Rectal smooth muscle tissue (tissue), 1 donor: ENCODE measurements around the gene PLCE1.
"Not testable (repeated sequence)": the region's sequence is repeated elsewhere in the genome, so short reads cannot be mapped to it uniquely, and the experiment has no call there.

Source experiments
- H3K27ac ChIP-seq: one replicate; pipeline ENCODE4 v1.7.0; 2013; ENCODE audit warnings: low read depth, low read length, inconsistent platforms
- H3K27me3 ChIP-seq: one replicate; pipeline ENCODE4 v1.7.0; 2013; ENCODE audit warnings: low read length; ENCODE audit not compliant: control insufficient read depth, insufficient read depth
- H3K36me3 ChIP-seq: one replicate; pipeline ENCODE4 v1.7.0; 2013; ENCODE audit warnings: low read length; ENCODE audit not compliant: control insufficient read depth, insufficient read depth
- H3K4me1 ChIP-seq: one replicate; pipeline ENCODE4 v1.7.0; 2013; ENCODE audit warnings: low read length; ENCODE audit not compliant: control insufficient read depth, insufficient read depth
- H3K4me3 ChIP-seq: one replicate; pipeline ENCODE4 v1.7.0; 2013; ENCODE audit warnings: low read length
- H3K9ac ChIP-seq: one replicate; pipeline ENCODE4 v1.7.0; 2013; ENCODE audit warnings: low read length

PLCE1 gene

DNA sequence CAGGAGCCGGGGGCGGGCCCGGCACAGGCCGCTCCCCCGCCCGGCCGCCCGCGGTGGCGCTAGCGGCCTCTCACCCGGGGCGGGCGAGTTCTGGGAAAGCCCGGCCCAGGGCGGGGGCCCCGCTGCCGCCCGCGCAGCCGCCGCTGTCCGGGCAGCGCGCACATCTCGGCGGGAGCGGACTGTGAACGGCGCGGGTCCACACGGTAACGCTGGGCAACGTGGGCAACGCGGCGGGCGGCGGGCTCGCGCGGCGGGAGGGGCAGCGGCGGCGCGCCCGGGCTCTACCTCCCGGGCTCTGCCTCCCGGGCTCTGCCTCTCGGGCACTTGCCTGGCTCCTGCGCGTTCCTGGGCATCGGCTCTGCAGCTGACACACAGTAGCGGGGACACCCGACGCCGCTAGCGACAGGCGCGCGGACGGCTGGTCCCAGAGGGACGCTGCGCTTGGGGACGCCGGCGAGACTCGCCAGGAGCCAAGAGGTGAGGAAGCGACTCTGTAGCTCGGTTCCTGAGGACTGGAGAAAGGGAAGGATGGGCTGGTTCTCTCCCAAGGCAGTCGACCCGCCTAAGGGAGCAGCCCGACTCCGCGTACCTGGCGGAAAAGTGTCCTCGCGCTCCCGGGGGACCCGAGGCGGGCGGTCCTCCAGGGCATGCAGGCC, at the start of gene PLCE1:
PLCE1 (plus strand) TSS at position 150 of the 656 bp plus-strand sequence. CDS start 37,116 bp downstream, outside the sequence.
- Histone ChIP-seq H3K36me3 (no peaks in the 10 kb centered on the region), H3K27ac (peak within 1 kb of the TSS; percentile 26), H3K27me3 (no peaks in the 10 kb centered on the region), H3K4me1 (no peaks in the 10 kb centered on the region), H3K4me3 (peak within 1 kb of the TSS; percentile 71), H3K9ac (peak within 1 kb of the TSS; percentile 2)

DNA sequence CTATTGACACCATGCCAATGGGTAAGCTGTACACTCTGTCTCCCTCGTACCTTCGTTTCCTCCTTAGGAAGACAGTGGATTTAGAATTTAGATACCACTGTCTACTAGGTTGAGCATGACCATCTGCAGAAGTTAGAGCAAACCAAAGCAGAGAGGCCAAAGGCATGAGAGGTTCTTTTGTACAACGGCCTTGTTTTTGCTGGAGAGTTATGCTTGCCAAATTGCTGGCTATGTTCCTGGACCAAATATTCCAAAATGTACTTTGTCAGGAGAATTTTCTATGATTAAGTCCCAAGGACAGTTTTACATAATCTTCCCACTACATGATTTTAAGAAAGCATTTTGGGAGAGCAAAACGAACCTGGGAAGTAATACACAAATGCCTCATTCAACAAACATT, 47.9 kb upstream of the PLCE1 start:
- no peak overlapping the region for H3K9ac ChIP-seq
- no peaks in the 10 kb centered on the region for H3K27me3 ChIP-seq
- no peaks in the 10 kb centered on the region for H3K4me1 ChIP-seq
- H3K27ac ChIP-seq, result no peak overlapping the region
- H3K4me3 ChIP-seq, result no peak overlapping the region
- H3K36me3 ChIP-seq, result no peaks in the 10 kb centered on the region

DNA sequence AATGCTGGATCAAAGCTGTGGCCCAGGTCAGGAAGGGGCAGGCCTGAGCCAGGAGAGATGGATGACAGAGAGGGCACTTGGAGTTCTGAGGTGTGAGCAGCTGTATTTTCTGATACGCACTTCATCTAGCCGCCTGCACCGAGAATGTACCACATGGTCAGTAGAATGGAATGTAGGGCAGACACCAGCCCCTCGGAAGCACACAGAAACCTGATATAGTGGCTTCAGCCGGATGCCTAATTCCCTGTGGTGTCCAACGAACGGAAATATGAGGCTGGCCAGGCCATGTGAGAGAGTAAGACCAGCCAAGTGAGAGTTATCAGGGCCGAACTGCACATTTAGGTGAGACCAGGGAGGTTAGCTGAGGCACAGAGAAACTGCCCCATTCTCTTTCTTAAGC, 46.7 kb upstream of the PLCE1 start:
- no peak overlapping the region for H3K9ac ChIP-seq
- no peaks in the 10 kb centered on the region for H3K4me1 ChIP-seq
- H3K27ac ChIP-seq, result no peak overlapping the region
- H3K4me3 ChIP-seq, result no peak overlapping the region
- no peaks in the 10 kb centered on the region for H3K36me3 ChIP-seq
- no peaks in the 10 kb centered on the region for H3K27me3 ChIP-seq

DNA sequence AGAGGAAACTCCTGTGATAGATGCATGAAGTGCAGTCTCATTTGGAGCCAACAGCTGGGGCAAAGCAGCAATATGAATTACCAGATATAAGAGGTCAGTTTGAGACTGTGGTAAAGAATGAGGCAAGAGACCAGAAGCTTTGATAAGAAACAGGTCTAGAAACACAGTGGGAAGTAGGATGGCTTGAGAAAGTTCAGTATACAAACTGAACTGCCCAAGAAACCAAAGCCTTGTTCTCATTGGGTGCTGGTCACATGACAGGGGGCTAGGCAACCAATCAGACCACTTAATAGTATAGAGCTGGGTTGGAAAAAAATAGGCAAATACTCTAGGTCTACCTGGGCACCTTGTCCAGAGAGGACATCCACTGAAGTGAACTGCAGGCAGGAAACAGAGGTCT, 46.2 kb upstream of the PLCE1 start:
- Histone ChIP-seq H3K4me3 (no peak overlapping the region), H3K27me3 (no peaks in the 10 kb centered on the region), H3K9ac (no peak overlapping the region), H3K36me3 (no peaks in the 10 kb centered on the region), H3K27ac (no peak overlapping the region), H3K4me1 (no peaks in the 10 kb centered on the region)

DNA sequence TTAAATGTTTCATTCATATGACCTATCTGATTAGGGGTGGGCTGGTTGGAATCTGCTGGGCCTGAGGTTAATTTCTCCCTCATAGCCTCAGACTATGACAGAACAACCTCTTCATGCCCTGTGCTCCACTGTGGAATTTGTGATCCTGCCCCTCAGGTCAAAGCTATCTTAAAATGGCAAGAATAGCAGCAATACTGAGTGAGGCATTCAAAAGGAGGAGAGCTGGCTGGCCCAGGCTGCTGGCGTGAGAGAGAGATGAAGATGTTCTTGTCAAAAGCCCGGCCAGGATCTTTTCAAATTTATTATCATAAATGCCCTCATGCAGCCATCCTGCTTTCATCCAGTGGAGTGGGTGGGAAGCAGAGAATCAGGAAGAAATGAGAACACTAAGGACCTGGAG, 41.8 kb upstream of the PLCE1 start:
- no peak overlapping the region for H3K9ac ChIP-seq
- H3K4me1 ChIP-seq, result no peaks in the 10 kb centered on the region
- no peak overlapping the region for H3K27ac ChIP-seq
- no peaks in the 10 kb centered on the region for H3K36me3 ChIP-seq
- H3K4me3 ChIP-seq, result no peak overlapping the region
- H3K27me3 ChIP-seq, result no peaks in the 10 kb centered on the region

DNA sequence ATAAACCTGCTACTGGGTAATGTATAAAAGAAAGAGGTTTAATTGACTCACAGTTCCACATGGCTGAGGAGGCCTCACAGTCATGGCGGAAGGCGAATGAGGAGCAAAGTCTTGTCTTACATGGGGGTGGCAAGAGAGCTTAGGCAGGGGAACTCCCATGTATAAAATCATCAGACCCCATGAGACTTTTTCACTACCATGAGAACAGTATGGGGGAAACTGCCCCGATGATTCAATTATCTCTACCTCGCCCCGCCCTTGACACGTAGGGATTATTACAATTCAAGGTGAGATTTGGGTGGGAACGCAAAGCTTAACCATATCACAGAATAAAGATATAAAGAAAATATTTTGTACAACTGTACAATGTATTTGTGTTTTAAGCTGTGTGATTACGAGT, 39.4 kb upstream of the PLCE1 start:
- no peak overlapping the region for H3K27ac ChIP-seq
- H3K9ac ChIP-seq, result no peak overlapping the region
- no peaks in the 10 kb centered on the region for H3K4me1 ChIP-seq
- H3K4me3 ChIP-seq, result no peak overlapping the region
- H3K27me3 ChIP-seq, result no peaks in the 10 kb centered on the region
- no peaks in the 10 kb centered on the region for H3K36me3 ChIP-seq

DNA sequence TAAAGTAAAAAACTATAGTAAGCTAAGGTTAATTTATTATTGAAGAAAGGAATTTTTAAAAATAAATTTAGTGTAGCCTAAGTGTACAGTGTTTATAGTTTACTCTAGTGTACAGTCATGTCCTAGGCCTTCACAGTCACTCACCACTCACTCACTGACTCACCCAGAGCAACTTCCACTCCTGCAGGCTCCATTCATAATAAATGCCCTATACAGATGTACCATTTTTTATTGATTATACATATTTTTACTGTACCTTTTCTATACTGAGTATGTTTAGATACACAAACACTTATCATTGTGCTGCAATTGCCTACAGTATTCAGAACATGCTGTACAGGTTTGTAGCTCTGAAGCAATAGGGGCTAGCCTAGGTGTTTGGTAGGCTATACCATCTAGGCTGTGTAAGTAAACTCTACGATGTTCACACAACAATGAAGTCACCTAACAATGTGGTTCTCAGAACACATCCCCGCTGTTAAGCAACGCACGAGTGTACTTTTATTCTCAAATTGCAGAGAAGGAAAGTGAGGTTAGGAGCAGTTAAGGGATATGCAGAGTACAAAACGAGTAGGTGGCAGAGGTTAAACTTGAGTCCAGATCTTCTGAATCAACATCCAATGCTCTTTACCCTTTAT, 38.9 kb upstream of the PLCE1 start:
- H3K36me3 ChIP-seq, result no peaks in the 10 kb centered on the region
- no peak overlapping the region for H3K9ac ChIP-seq
- no peaks in the 10 kb centered on the region for H3K4me1 ChIP-seq
- H3K27ac ChIP-seq, result no peak overlapping the region
- H3K4me3 ChIP-seq, result no peak overlapping the region
- H3K27me3 ChIP-seq, result no peaks in the 10 kb centered on the region

DNA sequence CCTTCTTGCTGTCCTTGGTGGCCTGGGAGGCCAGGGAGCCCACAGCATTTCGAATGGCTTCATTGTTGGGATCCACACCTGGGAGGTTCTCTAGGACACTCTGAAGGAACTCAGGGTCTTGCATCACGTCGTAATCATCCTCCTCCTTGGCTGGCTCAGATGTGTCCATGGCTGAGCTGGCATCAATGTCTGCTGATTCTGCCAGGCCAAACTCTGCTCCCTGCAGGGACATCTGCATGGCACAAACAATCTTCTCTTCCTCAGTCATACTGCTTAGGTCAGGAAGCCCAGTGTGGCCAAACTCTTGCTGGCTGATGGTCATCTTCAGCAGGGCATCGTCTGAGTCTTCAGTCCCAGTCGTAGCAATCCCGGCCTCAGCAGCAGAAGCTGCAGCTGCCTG, 34.9 kb upstream of the PLCE1 start:
- no peaks in the 10 kb centered on the region for H3K27me3 ChIP-seq
- no peaks in the 10 kb centered on the region for H3K36me3 ChIP-seq
- no peak overlapping the region for H3K4me3 ChIP-seq
- no peak overlapping the region for H3K27ac ChIP-seq
- no peak overlapping the region for H3K9ac ChIP-seq
- no peaks in the 10 kb centered on the region for H3K4me1 ChIP-seq

DNA sequence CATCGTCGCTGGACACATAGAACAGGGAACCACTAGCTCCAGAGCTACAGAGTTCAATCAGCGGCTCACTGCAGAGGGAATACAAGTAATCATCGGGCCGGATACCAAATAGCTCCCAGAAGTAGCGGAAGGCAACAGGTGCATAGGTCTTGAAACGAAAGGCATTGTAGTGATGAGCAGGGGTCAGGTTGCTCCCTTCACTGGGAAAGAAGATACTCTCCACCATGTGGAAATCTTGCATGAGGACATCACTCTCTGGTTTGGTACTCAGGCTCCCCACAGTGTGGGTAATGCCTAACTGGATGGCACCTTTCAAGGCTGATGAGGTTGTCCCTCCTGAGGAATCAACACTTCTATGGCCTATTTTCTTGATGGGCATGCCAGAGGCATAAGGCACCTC, 32.7 kb upstream of the PLCE1 start:
- H3K4me3 ChIP-seq, H3K36me3 ChIP-seq, H3K4me1 ChIP-seq, H3K9ac ChIP-seq, H3K27ac ChIP-seq, H3K27me3 ChIP-seq: not testable (repeated sequence)

DNA sequence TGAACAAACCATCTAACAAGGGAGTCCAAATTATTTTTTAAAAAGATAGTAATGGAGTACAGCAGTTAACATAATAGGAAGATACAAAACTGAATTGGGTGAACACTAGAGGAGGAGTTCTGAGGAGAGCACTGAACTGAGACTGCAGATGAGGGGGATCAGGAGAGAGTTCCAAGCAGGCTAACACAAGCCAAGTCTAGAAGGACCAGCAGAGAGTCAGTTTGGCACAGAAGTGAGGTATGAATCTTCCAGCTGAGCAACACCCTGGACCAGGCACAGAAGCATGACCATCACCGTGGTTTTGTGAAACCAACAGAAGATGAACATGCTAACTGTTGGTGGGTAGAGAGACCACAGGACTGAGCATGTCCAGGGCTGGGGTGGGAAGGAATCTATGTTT, 30.8 kb upstream of the PLCE1 start:
- H3K4me1 ChIP-seq, result no peaks in the 10 kb centered on the region

DNA sequence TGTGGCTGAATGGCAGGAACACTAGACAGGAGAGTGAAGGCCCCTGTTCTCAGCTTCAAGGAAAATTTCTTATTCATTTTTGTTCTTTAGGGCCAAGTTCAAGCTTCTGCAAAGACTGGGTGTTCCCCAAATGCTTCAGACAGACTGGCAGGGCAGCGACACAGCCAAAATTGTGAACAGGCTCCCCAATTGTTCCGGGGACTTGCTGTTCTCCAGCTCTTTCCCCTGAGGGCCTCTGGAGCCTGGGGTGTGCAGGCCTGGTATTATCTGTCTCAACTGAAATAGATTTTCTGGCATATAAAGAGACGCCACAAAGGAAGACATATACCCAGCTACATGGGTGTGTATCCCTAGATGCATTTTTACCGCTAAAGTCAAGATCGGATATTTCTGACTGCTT, 30.3 kb upstream of the PLCE1 start:
- Histone ChIP-seq H3K27me3 (no peaks in the 10 kb centered on the region), H3K36me3 (no peaks in the 10 kb centered on the region), H3K27ac (no peak overlapping the region)

More for the DNA sequence above, 30.8 kb upstream of the PLCE1 start:
- Histone ChIP-seq H3K36me3 (no peaks in the 10 kb centered on the region), H3K27me3 (no peaks in the 10 kb centered on the region), H3K27ac (peak overlapping the region; percentile 59), H3K9ac (no peak overlapping the region), H3K4me3 (no peak overlapping the region)

DNA sequence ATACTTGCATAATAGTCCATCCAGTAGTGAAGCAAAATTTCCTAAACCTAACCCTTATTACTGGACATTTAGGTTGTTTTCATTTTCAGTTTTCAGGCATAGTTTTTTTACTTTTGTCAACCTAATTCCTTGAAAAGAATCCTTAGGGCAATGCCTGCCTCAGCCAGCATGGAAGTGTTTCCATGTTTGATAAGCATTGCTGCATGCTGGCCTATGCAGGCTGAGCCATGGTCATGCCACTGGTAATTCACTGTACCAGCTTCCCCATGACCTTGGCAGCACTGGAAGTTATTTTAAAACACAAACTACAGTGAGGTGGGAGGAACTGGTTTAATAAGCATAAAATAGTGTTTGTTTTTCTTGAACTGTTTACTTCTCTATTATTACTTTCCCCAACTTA, 27.8 kb upstream of the PLCE1 start:
- H3K36me3 ChIP-seq, result no peaks in the 10 kb centered on the region
- no peak overlapping the region for H3K27ac ChIP-seq
- H3K9ac ChIP-seq, result no peak overlapping the region
- no peaks in the 10 kb centered on the region for H3K4me1 ChIP-seq
- no peak overlapping the region for H3K4me3 ChIP-seq
- H3K27me3 ChIP-seq, result no peaks in the 10 kb centered on the region

More for the DNA sequence above, 30.3 kb upstream of the PLCE1 start:
- Histone ChIP-seq H3K9ac (no peak overlapping the region), H3K4me3 (no peak overlapping the region), H3K4me1 (no peaks in the 10 kb centered on the region)

DNA sequence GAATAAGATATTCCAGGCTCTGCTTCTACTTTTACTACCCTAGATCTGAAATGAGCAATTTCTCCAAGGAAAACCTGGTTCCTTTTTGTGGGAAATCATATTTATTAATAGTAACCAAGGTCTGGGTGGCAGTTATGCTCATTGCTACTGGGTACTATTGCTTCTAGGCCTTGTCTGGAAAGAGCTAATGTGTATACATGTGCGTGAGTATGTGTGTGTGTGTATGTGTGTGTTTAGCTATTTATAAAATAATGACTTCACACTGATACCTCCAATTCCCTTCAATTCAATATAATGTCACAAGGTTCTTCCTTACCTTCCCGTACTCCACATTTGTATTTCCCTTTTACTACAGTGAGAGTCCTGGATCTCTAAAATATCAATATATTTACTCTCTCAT, 26.0 kb upstream of the PLCE1 start:
- Histone ChIP-seq H3K4me1 (no peaks in the 10 kb centered on the region), H3K27me3 (no peaks in the 10 kb centered on the region), H3K9ac (no peak overlapping the region), H3K4me3 (no peak overlapping the region), H3K27ac (no peak overlapping the region), H3K36me3 (no peaks in the 10 kb centered on the region)
